ENCODE results near the gene LZTS2. TPM values are rescaled to one million over a fixed set of nuclear protein-coding genes. Genes with fewer than 3 reads are reported as not detected.

Gene LZTS2
- total and polyA plus RNA-seq, 10 of the 15 experiments (the other 5 are each of a cell fraction or from before 2014, with no cell fraction given), result 0.08 to 13.4 (median 7.2) TPM

DNA sequence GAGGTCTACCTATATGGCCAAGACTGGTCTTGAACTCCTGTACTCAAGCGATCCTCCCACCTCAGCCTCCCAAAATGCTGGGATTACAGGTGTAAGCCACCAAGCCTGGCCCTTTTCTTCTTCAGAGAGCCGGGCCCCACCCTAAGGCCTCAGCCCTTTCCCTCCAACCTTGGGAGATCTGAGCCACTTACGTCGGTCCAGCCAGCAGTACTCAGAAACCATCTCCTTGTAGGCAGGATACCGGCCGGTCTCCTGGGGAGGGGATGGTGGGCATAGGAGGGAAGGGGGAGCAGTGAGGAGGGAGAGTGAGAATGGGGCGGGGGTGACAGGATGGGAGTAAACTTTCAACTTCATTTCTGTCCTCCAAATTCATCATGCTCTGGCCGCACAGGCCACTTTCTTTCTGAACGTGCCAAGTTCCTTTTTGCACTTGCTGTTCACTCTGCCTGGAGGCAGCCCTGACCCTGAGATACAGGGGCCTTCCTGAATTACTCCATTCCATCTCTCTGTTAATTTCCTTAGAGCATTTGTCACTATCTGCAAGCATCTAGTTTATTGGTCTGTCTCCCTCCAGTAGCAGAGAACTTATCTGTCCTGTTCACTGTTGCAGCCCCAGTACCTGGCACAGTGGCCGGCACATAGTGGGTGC is 20.9 kb downstream of the LZTS2 start:
- ATAC-seq, result no peak
- SMC1A ChIA-PET (ENCODE audit: uncharacterized antibody, unreplicated experiment), result no interaction called here
- Histone ChIP-seq H3K27me3 (replicated peaks in 1 of 2; ENCODE audit: control insufficient read depth in 2 of 2, insufficient read depth in 2 of 2, low read length in 1 of 2) (peaks cover 10% of the 10 kb centered on the region in 2 experiments; a peak in 3 of 4 replicates), H3K4me1 (ENCODE audit: control insufficient read depth, insufficient read depth, low read length) (peaks cover 9% of the 10 kb centered on the region), H3K27ac (ENCODE audit: control insufficient read depth, insufficient read depth) (no peak overlapping the region), H3K9ac (ENCODE audit: control insufficient read depth, insufficient read depth, low read length) (no peak overlapping the region), H3K36me3 (ENCODE audit: control insufficient read depth in 2 of 2, insufficient read depth in 2 of 2, low read length in 1 of 2) (no peaks in the 10 kb centered on the region), H4K20me1 (ENCODE audit: control insufficient read depth, insufficient read depth) (no peaks in the 10 kb centered on the region), H3K4me3 (no peak overlapping the region), H3K4me2 (ENCODE audit: control insufficient read depth, insufficient read depth) (no peak overlapping the region), H3K9me3 (replicated peaks; ENCODE audit: control insufficient read depth, insufficient read depth, low read length) (no peaks in the 10 kb centered on the region), H2AFZ (ENCODE audit: control insufficient read depth, low read depth, low read length) (no peak overlapping the region), H3K79me2 (ENCODE audit: control insufficient read depth, insufficient read depth, low read length) (no peaks in the 10 kb centered on the region)
- POLR2A ChIA-PET, result interaction anchor here (0.6 kb wide), 1 partner anchor 170 kb away, joined by 3 read pairs; no protein-coding TSS in a partner anchor
- TF ChIP-seq WRNIP1 (IDR thresholded peaks at IDR 0.05; ENCODE audit: borderline replicate concordance, low read depth, low read length), result no peak
- no peak for TF ChIP-seq RCOR1 (conservative IDR thresholded peaks at IDR 0.05; ENCODE audit: low read depth, low read length)
- TF ChIP-seq ZNF622 (IDR thresholded peaks at IDR 0.05), result no peak
- 64% methylated on average over 10 of the region's 10 CpGs for WGBS (ENCODE audit: insufficient coverage, insufficient replicate concordance, low lambda C conversion rate, missing lambda C conversion rate)
- intact Hi-C loops (cut with micrococcal nuclease; ENCODE audit: unreplicated experiment) (no loop called here), in situ Hi-C loops (cut with MboI) (no loop called here)
- no peak for FAIRE-seq
- RAD21 ChIA-PET (ENCODE audit: unreplicated experiment), result interaction anchor here (1.8 kb wide), 1 partner anchor 47 kb away, joined by 8 read pairs; no protein-coding TSS in a partner anchor
- no peak for DNase-seq (ENCODE audit: low read depth, low spot score)
- CTCF ChIA-PET, result interaction anchor here (3.7 to 4.7 kb wide), 2 partner anchors 30 to 48 kb away, joined by 28 to 30 read pairs; no protein-coding TSS in a partner anchor
- no TSS peak for BruUV-seq (replicated peaks)

DNA sequence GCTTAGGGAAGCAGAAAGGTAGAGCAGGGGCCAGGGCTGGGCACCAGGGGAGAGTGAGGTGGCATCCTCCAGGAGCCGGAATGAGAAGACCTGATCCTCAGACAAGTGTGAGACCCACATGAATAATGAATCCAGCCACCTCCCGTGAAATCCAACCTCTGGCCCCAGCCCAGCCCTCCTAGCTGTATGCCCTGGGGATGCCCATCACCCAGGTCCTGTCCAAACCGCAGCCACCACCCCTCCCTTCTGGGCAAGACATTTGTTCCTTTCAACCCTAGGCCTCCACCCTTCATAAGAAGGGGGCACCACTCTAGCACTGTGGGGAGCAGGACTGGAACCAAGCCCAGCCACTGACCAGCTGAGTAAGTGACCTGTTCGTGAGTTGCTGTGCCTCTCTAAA is 21.6 kb downstream of the LZTS2 start:
- Histone ChIP-seq H4K20me1 (ENCODE audit: control insufficient read depth, insufficient read depth) (no peaks in the 10 kb centered on the region), H3K79me2 (ENCODE audit: control insufficient read depth, insufficient read depth, low read length) (no peaks in the 10 kb centered on the region), H3K4me3 (no peak overlapping the region), H3K9me3 (replicated peaks; ENCODE audit: control insufficient read depth, insufficient read depth, low read length) (no peaks in the 10 kb centered on the region), H3K27me3 (replicated peaks in 1 of 2; ENCODE audit: control insufficient read depth in 2 of 2, insufficient read depth in 2 of 2, low read length in 1 of 2) (peaks cover 10% of the 10 kb centered on the region in 2 experiments; a peak in 3 of 4 replicates), H3K27ac (ENCODE audit: control insufficient read depth, insufficient read depth) (no peak overlapping the region), H2AFZ (ENCODE audit: control insufficient read depth, low read depth, low read length) (no peak overlapping the region), H3K36me3 (ENCODE audit: control insufficient read depth in 2 of 2, insufficient read depth in 2 of 2, low read length in 1 of 2) (no peaks in the 10 kb centered on the region), H3K4me2 (ENCODE audit: control insufficient read depth, insufficient read depth) (no peak overlapping the region), H3K4me1 (ENCODE audit: control insufficient read depth, insufficient read depth, low read length) (peaks cover 9% of the 10 kb centered on the region), H3K9ac (ENCODE audit: control insufficient read depth, insufficient read depth, low read length) (no peak overlapping the region)
- in situ Hi-C loops (cut with MboI), result no loop called here
- 41% methylated on average over 4 of the region's 4 CpGs for WGBS (ENCODE audit: insufficient coverage, insufficient replicate concordance, low lambda C conversion rate, missing lambda C conversion rate)
- intact Hi-C loops (cut with micrococcal nuclease; ENCODE audit: unreplicated experiment), result no loop called here
- POLR2A ChIA-PET, result no interaction called here
- CTCF ChIA-PET, result no interaction called here
- RAD21 ChIA-PET (ENCODE audit: unreplicated experiment), result no interaction called here
- DNase-seq (ENCODE audit: low read depth, low spot score) (no peak), ATAC-seq (no peak), FAIRE-seq (no peak)
- TF ChIP-seq PML (IDR thresholded peaks at IDR 0.05; ENCODE audit: low read length) (no peak), STAT3 (IDR thresholded peaks at IDR 0.05; ENCODE audit: low read depth, low read length) (no peak), MYB (IDR thresholded peaks at IDR 0.05; ENCODE audit: borderline replicate concordance, low read depth, low read length) (no peak), ZNF274 (IDR thresholded peaks at IDR 0.05; ENCODE audit: insufficient read depth, insufficient read length) (no peak), NBN (IDR thresholded peaks at IDR 0.05) (no peak), NR2F1 (conservative IDR thresholded peaks at IDR 0.05) (no peak), ATF7 (IDR thresholded peaks at IDR 0.05; ENCODE audit: low read depth) (no peak), NFXL1 (IDR thresholded peaks at IDR 0.05; ENCODE audit: borderline replicate concordance) (no peak)
- TF ChIP-seq, protein P1, sequence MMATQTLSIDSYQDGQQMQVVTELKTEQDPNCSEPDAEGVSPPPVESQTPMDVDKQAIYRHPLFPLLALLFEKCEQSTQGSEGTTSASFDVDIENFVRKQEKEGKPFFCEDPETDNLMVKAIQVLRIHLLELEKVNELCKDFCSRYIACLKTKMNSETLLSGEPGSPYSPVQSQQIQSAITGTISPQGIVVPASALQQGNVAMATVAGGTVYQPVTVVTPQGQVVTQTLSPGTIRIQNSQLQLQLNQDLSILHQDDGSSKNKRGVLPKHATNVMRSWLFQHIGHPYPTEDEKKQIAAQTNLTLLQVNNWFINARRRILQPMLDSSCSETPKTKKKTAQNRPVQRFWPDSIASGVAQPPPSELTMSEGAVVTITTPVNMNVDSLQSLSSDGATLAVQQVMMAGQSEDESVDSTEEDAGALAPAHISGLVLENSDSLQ (IDR thresholded peaks at IDR 0.05), result no peak
- BruUV-seq (replicated peaks), result no TSS peak
- SMC1A ChIA-PET (ENCODE audit: uncharacterized antibody, unreplicated experiment), result no interaction called here
